GM18511 (cell line): ENCODE measurements around the gene ABCB8.

Experiments used
- ATAC-seq: cut with Tn5 transposase; IDR thresholded peaks from one replicate; pipeline ENCODE4 v1.9.1; 2021; ENCODE audit warnings: mild to moderate bottlenecking, moderate library complexity; ENCODE audit not compliant: unreplicated experiment

ABCB8 gene

GRCh38 chr7:151056666-151057505 lies 28.6 kb downstream of the ABCB8 start:
- ATAC-seq: no peak

- peak; percentile 26 for ATAC-seq
Observed at GRCh38 chr7:151057506-151057988, 29.3 kb downstream of the ABCB8 start, which contains the start of gene CDK5. Gene CDK5 (minus strand): TSS chr7:151057897. CDS start chr7:151057848, 49 bp downstream.

GRCh38 chr7:151057989-151058780 lies 29.9 kb downstream of the ABCB8 start:
- ATAC-seq: peak; percentile 87

GRCh38 chr7:151058781-151059366 lies 30.6 kb downstream of the ABCB8 start:
- ATAC-seq: no peak

- ATAC-seq: peak; percentile 34
Observed at GRCh38 chr7:151059367-151060112, 31.3 kb downstream of the ABCB8 start, which contains the start of gene SLC4A2. Gene SLC4A2 (plus strand): TSS chr7:151059589. CDS start chr7:151061988, 2,399 bp downstream.

- no peak for ATAC-seq
Observed at GRCh38 chr7:151060113-151060415, 31.8 kb downstream of the ABCB8 start.

GRCh38 chr7:151060416-151061212 lies 32.4 kb downstream of the ABCB8 start:
- ATAC-seq: no peak

- ATAC-seq: no peak
Observed at GRCh38 chr7:151061213-151062110, 33.2 kb downstream of the ABCB8 start.

GRCh38 chr7:151062111-151062398 lies 33.8 kb downstream of the ABCB8 start:
- ATAC-seq: no peak

GRCh38 chr7:151062399-151063211 lies 34.4 kb downstream of the ABCB8 start:
- ATAC-seq: no peak

GRCh38 chr7:151063212-151063561 lies 34.9 kb downstream of the ABCB8 start:
- no peak for ATAC-seq

- ATAC-seq: no peak
Observed at GRCh38 chr7:151064454-151064853, 36.2 kb downstream of the ABCB8 start.

- ATAC-seq: no peak
Observed at GRCh38 chr7:151064993-151065392, 36.7 kb downstream of the ABCB8 start.

- ATAC-seq: no peak
Observed at GRCh38 chr7:151065516-151065915, 37.3 kb downstream of the ABCB8 start.

- no peak for ATAC-seq
Observed at GRCh38 chr7:151066273-151066974, 38.2 kb downstream of the ABCB8 start.

- no peak for ATAC-seq
Observed at GRCh38 chr7:151068069-151068773, 40.0 kb downstream of the ABCB8 start.
